Measurements from ENCODE around the gene COL17A1.

COL17A1 gene

DNA sequence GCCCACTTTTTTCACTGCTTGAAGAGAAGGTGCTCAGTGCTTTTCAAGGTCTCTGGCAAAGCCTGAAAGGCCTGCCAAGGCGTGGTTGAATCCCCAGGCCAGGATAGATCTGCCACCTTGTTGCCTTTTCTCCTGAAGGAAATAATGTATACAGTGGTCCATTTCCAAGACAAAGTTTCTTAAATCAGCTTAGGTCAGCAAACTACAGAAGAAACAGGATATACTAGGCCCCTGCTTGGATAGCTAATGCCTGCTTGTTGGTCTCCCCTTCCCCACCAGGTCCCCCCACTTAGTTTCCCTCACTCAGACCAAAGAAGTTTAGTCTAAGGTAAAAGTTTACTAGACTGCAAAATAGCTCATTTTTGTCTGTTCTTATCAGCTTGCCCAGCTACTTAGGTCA lies 19.9 kb downstream of the COL17A1 start:
- no peak for DNase-seq (ENCODE audit: low read depth, low spot score)
- in situ Hi-C loops (cut with HindIII; ENCODE audit: low sequenced_read_pairs): no loop called here
- TF ChIP-seq, protein P1, sequence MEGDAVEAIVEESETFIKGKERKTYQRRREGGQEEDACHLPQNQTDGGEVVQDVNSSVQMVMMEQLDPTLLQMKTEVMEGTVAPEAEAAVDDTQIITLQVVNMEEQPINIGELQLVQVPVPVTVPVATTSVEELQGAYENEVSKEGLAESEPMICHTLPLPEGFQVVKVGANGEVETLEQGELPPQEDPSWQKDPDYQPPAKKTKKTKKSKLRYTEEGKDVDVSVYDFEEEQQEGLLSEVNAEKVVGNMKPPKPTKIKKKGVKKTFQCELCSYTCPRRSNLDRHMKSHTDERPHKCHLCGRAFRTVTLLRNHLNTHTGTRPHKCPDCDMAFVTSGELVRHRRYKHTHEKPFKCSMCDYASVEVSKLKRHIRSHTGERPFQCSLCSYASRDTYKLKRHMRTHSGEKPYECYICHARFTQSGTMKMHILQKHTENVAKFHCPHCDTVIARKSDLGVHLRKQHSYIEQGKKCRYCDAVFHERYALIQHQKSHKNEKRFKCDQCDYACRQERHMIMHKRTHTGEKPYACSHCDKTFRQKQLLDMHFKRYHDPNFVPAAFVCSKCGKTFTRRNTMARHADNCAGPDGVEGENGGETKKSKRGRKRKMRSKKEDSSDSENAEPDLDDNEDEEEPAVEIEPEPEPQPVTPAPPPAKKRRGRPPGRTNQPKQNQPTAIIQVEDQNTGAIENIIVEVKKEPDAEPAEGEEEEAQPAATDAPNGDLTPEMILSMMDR (IDR thresholded peaks at IDR 0.05; ENCODE audit: low read depth, low read length): no peak
- H3K4me3 ChIP-seq (ENCODE audit: low read depth, low read length): no peak overlapping the region

DNA sequence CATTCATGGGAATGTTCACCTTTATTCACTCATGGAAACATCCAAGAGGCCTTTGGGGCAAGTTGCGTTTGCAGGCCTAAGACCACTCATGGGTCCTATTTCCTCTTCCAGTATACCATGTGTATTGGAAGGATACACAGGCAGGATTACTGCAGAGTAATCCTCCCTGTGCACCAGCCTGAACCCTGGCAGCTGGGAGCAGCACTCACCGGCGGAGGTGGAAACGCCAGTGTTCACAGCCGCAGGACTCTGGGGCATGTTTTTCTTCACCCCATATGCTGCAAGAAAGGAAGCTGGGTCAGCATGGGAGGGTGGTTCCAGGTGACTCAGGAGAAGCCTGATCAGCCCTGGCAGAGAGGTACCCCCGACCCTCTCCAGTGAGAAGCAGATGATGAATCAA lies 24.5 kb downstream of the COL17A1 start:
- in situ Hi-C loops (cut with HindIII; ENCODE audit: low sequenced_read_pairs): no loop called here
- no peak for DNase-seq (ENCODE audit: low read depth, low spot score)
- no peak overlapping the region for H3K4me3 ChIP-seq (ENCODE audit: low read depth, low read length)
- TF ChIP-seq, protein P1 (IDR thresholded peaks at IDR 0.05; ENCODE audit: low read depth, low read length): no peak

DNA sequence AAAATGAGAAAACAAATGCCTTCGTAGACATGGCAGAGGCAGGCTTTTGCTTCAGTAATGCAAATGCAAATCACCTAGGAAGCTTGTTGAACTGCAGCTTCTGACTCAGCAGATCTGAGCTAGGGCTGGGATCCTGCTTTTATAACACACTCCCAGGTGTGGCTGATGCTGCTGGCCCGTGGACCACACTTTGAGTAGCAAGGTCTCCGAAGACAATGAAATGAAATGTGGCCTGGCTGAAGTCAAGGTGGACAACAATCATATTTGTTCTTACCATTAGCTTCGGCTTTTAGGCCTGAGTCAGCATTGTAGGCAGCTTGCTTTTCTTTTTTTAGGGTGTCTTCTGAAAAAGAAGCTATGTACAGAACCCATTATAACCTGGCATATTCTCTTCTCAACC lies 26.3 kb downstream of the COL17A1 start:
- no peak overlapping the region for H3K4me3 ChIP-seq (ENCODE audit: low read depth, low read length)
- in situ Hi-C loops (cut with HindIII; ENCODE audit: low sequenced_read_pairs): no loop called here
- DNase-seq (ENCODE audit: low read depth, low spot score): no peak
- TF ChIP-seq, protein P1 (IDR thresholded peaks at IDR 0.05; ENCODE audit: low read depth, low read length): no peak

DNA sequence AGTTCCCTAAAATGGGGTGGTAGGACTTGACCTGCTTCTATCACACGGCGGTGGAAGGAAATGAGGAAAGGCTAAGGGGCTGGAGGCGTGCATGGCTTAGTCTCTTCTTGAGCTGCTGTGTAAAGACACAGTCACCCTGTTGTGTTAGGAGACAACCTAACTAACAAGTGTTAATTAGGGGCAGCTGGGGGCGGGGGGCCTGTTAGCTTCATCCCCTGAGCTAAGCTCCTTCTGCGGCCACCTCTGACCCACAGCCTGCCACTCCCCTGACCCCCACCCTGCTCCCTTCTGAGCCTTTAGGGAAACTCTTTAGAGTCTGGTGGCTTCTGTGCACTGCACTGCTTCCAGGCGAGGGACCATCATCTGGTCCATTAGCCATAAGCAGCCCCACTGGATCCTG lies 28.0 kb downstream of the COL17A1 start:
- TF ChIP-seq, protein P1 (IDR thresholded peaks at IDR 0.05; ENCODE audit: low read depth, low read length): no peak
- H3K4me3 ChIP-seq (ENCODE audit: low read depth, low read length): no peak overlapping the region
- DNase-seq (ENCODE audit: low read depth, low spot score): no peak
- in situ Hi-C loops (cut with HindIII; ENCODE audit: low sequenced_read_pairs): no loop called here

DNA sequence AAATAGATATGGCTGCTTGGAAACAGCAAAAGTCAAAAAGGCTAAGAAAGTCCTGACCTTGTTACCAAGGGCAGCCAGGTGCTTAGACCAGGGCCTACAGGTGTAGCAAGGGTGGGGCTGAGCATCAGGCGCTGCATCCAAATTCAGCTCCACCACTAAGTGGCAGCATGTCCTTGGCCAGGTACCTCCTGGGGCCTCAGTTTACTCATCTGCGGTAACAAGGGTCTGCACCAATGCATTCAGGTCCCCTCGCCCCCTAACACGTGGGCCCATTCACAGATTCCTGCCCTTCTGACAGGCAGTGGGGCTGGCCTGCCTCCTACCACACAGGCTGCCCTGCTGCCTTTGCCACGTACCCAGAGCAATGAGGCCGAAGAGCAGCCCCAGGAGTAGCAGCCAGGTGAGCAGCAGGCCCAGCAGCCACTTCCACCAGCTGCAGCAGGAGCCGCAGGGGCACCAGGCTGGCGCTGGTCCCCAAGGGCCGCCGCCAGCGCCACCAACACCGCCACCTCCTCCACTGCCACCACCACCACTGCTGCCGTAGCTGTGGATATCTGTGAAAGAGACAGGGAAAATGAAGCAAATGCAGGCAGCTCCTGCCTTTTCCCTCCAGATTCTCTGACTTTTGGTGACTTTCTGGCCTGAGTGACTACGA lies 28.9 kb downstream of the COL17A1 start:
- no peak for DNase-seq (ENCODE audit: low read depth, low spot score)
- TF ChIP-seq, protein P1 (IDR thresholded peaks at IDR 0.05; ENCODE audit: low read depth, low read length): no peak
- in situ Hi-C loops (cut with HindIII; ENCODE audit: low sequenced_read_pairs): no loop called here
- no peak overlapping the region for H3K4me3 ChIP-seq (ENCODE audit: low read depth, low read length)

DNA sequence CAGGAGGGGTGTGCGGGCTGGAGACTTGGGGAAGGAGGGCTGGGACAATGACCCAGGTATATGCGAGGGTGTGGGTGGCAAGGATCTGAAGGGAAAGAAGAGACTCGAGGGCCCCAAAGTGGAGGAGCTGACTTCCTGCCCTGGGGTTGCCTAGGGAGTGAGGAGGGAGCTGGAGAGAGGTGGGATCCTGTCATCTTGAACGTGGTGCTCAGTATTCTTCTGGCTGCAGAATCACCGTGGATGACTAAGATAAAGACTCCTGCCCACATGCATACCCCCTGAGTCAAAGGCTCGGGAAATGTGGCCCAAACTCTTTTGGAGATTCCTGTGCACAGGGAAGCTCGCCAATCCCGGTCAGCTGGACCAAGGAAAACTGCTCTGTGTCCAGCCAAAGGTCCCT lies 31.2 kb downstream of the COL17A1 start:
- DNase-seq (ENCODE audit: low read depth, low spot score): peak; percentile 23
- no peak overlapping the region for H3K4me3 ChIP-seq (ENCODE audit: low read depth, low read length)
- TF ChIP-seq, protein P1 (IDR thresholded peaks at IDR 0.05; ENCODE audit: low read depth, low read length): no peak
- in situ Hi-C loops (cut with HindIII; ENCODE audit: low sequenced_read_pairs): no loop called here
